Gastrocnemius medialis (tissue), 4 donors: Measurements from ENCODE around the gene SLX9. TPM values are rescaled to one million over a fixed set of nuclear protein-coding genes. Genes with fewer than 3 reads are reported as not detected.
"Not testable (repeated sequence)": the region's sequence is repeated elsewhere in the genome, so short reads cannot be mapped to it uniquely, and the experiment has no call there.

ENCODE experiments used
- ATAC-seq, 2 donors: fragments of 150-250 bp; one replicate each; pipeline ENCODE4 v1.9.1; 2016
- DNase-seq, 2 donors: peaks; one replicate each; pipeline ENCODE4 v3.0.0-alpha.2; 2019
- H3K27ac ChIP-seq, 4 donors: fragments of 200-600 bp; sonication (generic); 1 replicate in 1 of 4; 2 replicates in 3 of 4; pipeline ENCODE4 v1.5.1; 2016 to 2018; ENCODE audit warnings: mild to moderate bottlenecking in 2 of 4, moderate library complexity in 1 of 4
- H3K27me3 ChIP-seq, 3 donors: fragments of 200-600 bp; sonication (generic) in 2 of 3; 1 replicate in 1 of 3; 2 replicates in 2 of 3; pipeline versions ENCODE4 v1.5.1 to v1.6.0; 2016 to 2019; ENCODE audit warnings: mild to moderate bottlenecking in 1 of 3, moderate library complexity in 1 of 3
- H3K36me3 ChIP-seq, 2 donors: fragments of 200-600 bp; sonication (generic) in 1 of 2; one replicate each; pipeline ENCODE4 v1.5.1; 2017 to 2018
- H3K4me1 ChIP-seq, 2 donors: fragments of 200-600 bp; sonication (generic) in 1 of 2; one replicate each; pipeline ENCODE4 v1.5.1; 2016 to 2017; ENCODE audit warnings: mild to moderate bottlenecking in 2 of 2
- H3K4me3 ChIP-seq, 4 donors: fragments of 200-600 bp; sonication (generic) in 3 of 4; 1 replicate in 1 of 4; 2 replicates in 3 of 4; pipeline ENCODE4 v1.5.1; 2016 to 2019; ENCODE audit warnings: mild to moderate bottlenecking in 2 of 4
- H3K9me3 ChIP-seq, 3 donors: fragments of 200-600 bp; sonication (generic) in 2 of 3; 1 replicate in 1 of 3; 2 replicates in 2 of 3; pipeline ENCODE4 v1.5.1; 2016 to 2019
- CTCF ChIP-seq, 5 experiments: fragments of 450-650 bp in 3 of 5; fragments of 200-600 bp in 2 of 5; sonication (generic) in 2 of 5; IDR thresholded peaks in 4 of 5; conservative IDR thresholded peaks in 1 of 5; 1 replicate in 4 of 5; 2 replicates in 1 of 5; pipeline ENCODE4 v1.5.1; 2016 to 2019; ENCODE audit warnings: antibody characterized with exemption in 5 of 5, mild to moderate bottlenecking in 3 of 5, moderate library complexity in 3 of 5
- POLR2A ChIP-seq, 2 donors: fragments of 450-650 bp; IDR thresholded peaks; one replicate each; pipeline ENCODE4 v1.6.1; 2017; ENCODE audit warnings: antibody characterized with exemption in 2 of 2, mild to moderate bottlenecking in 2 of 2, moderate library complexity in 2 of 2
- in situ Hi-C, 4 donors: fragments of 200-750 bp; cut with MboI; loops; one replicate each; pipeline versions ENCODE4 v1.15.0 to v1.8.0; 2017; ENCODE audit warnings: low sequenced_read_pairs in 4 of 4
- intact Hi-C: fragments of 100-400 bp; cut with DNase I; formaldehyde crosslinking; loops from one replicate; pipeline ENCODE4 v1.15.1; 2023; ENCODE audit warnings: low total_unique reads
- total RNA-seq, 4 donors: library from RNA; depleted of rRNA; stranded (reverse); fragments of >200 nt; gene quantifications; one replicate each; pipeline versions ENCODE4 v1.1.0 to v1.2.3, GENCODE V29; 2016

SLX9 gene
- total RNA-seq, 4 donors from 2014 or later = 23.7 to 37.6 (median 25.8) TPM

GRCh38 chr21:44926331-44927101 is 13.3 kb upstream of the SLX9 start:
- in situ Hi-C loops = loop anchor here in 1 of 4 donors (25.0 kb wide), 1 partner anchor 361 kb away; the partner anchor contains the start of gene POFUT2
- no peak for ATAC-seq

GRCh38 chr21:44927259-44927586 is 12.6 kb upstream of the SLX9 start:
- no peak for DNase-seq
- H3K4me1 ChIP-seq = peaks cover 0 to 11% of the 10 kb centered on the region in 2 donors
- TF ChIP-seq CTCF (IDR thresholded peaks at IDR 0.05 in 4 of 5, conservative IDR thresholded peaks at IDR 0.05 in 1 of 5) = no peak
- no peak for TF ChIP-seq POLR2A (IDR thresholded peaks at IDR 0.05)
- intact Hi-C loops = no loop called here
- H3K36me3 ChIP-seq = no peaks in the 10 kb centered on the region
- no peak overlapping the region for H3K4me3 ChIP-seq
- H3K27me3 ChIP-seq = peaks cover 39 to 47% (median 44%) of the 10 kb centered on the region in 3 donors
- H3K9me3 ChIP-seq = no peaks in the 10 kb centered on the region
- in situ Hi-C loops = loop anchor here in 1 of 4 donors (25.0 kb wide), 1 partner anchor 360 kb away; the partner anchor contains the start of gene POFUT2
- H3K27ac ChIP-seq = no peak overlapping the region
- no peak for ATAC-seq

More at GRCh38 chr21:44926331-44927101, 13.3 kb upstream of the SLX9 start:
- Histone ChIP-seq H3K9me3 (no peaks in the 10 kb centered on the region), H3K4me1 (peaks cover 0 to 4% of the 10 kb centered on the region in 2 donors), H3K4me3 (no peak overlapping the region), H3K27ac (no peak overlapping the region), H3K27me3 (peaks cover 33 to 39% (median 37%) of the 10 kb centered on the region in 3 donors), H3K36me3 (no peaks in the 10 kb centered on the region)
- TF ChIP-seq CTCF (IDR thresholded peaks at IDR 0.05 in 4 of 5, conservative IDR thresholded peaks at IDR 0.05 in 1 of 5) = no peak
- TF ChIP-seq POLR2A (IDR thresholded peaks at IDR 0.05) = no peak
- intact Hi-C loops = no loop called here
- DNase-seq = no peak

GRCh38 chr21:44927587-44928461 is 12.0 kb upstream of the SLX9 start:
- no peak for DNase-seq
- no peaks in the 10 kb centered on the region for H3K36me3 ChIP-seq
- peaks cover 0 to 15% of the 10 kb centered on the region in 2 donors for H3K4me1 ChIP-seq
- no peaks in the 10 kb centered on the region for H3K9me3 ChIP-seq
- no peak for TF ChIP-seq CTCF (IDR thresholded peaks at IDR 0.05 in 4 of 5, conservative IDR thresholded peaks at IDR 0.05 in 1 of 5)
- intact Hi-C loops (no loop called here), in situ Hi-C loops (loop anchor here in 1 of 4 donors (25.0 kb wide), 1 partner anchor 359 kb away; the partner anchor contains the start of gene POFUT2)
- no peak overlapping the region for H3K4me3 ChIP-seq
- peaks cover 40 to 50% (median 50%) of the 10 kb centered on the region in 3 donors for H3K27me3 ChIP-seq
- no peak overlapping the region for H3K27ac ChIP-seq
- ATAC-seq = peak in 1 of 2 donors; percentile 26

GRCh38 chr21:44928500-44929241 is 11.2 kb upstream of the SLX9 start:
- H3K4me3 ChIP-seq, ATAC-seq, intact Hi-C loops, H3K27ac ChIP-seq, DNase-seq, H3K36me3 ChIP-seq, H3K9me3 ChIP-seq: not testable (repeated sequence)
- in situ Hi-C loops = loop anchor here in 1 of 4 donors (25.0 kb wide), 1 partner anchor 359 kb away; the partner anchor contains the start of gene POFUT2
- peaks cover 0 to 19% of the 10 kb centered on the region in 2 donors for H3K4me1 ChIP-seq
- H3K27me3 ChIP-seq = peaks cover 43 to 58% (median 58%) of the 10 kb centered on the region in 3 donors
